DMS153 treated with DMSO at 0.1 percent for 48 hours (cell line): ENCODE results near the gene PLXDC1.

Experiments used
- DNase-seq: peaks from one replicate; lab custom pipeline; 2025; ENCODE audit not compliant: unreplicated experiment; lab: John Stamatoyannopoulos, UW

The PLXDC1 gene

GRCh38 chr17:39098588-39098987 is 52.8 kb downstream of the PLXDC1 start:
- DNase-seq = no peak

GRCh38 chr17:39097537-39097936 is 53.9 kb downstream of the PLXDC1 start:
- no peak for DNase-seq

GRCh38 chr17:39097150-39097519 is 54.3 kb downstream of the PLXDC1 start:
- no peak for DNase-seq

GRCh38 chr17:39096508-39097149 is 54.8 kb downstream of the PLXDC1 start:
- DNase-seq = no peak

- no peak for DNase-seq
Observed at GRCh38 chr17:39095309-39095686, 56.1 kb downstream of the PLXDC1 start.

GRCh38 chr17:39094607-39095308 is 56.7 kb downstream of the PLXDC1 start:
- DNase-seq = no peak

GRCh38 chr17:39092692-39093230 is 58.7 kb downstream of the PLXDC1 start:
- no peak for DNase-seq

GRCh38 chr17:39090908-39091665 is 60.4 kb downstream of the PLXDC1 start:
- no peak for DNase-seq

- DNase-seq = no peak
Observed at GRCh38 chr17:39090400-39090799, 61.0 kb downstream of the PLXDC1 start.

GRCh38 chr17:39084558-39084957 is 66.9 kb downstream of the PLXDC1 start:
- no peak for DNase-seq

GRCh38 chr17:39083270-39083669 is 68.2 kb downstream of the PLXDC1 start:
- no peak for DNase-seq

- no peak for DNase-seq
Observed at GRCh38 chr17:39082482-39082881, 69.0 kb downstream of the PLXDC1 start.

- no peak for DNase-seq
Observed at GRCh38 chr17:39081851-39082250, 69.6 kb downstream of the PLXDC1 start.

- DNase-seq = no peak
Observed at GRCh38 chr17:39080421-39081078, 70.9 kb downstream of the PLXDC1 start.

- no peak for DNase-seq
Observed at GRCh38 chr17:39079836-39080235, 71.6 kb downstream of the PLXDC1 start.

GRCh38 chr17:39077866-39078265 is 73.6 kb downstream of the PLXDC1 start:
- DNase-seq = no peak

GRCh38 chr17:39077252-39077651 is 74.2 kb downstream of the PLXDC1 start:
- DNase-seq = no peak

GRCh38 chr17:39074676-39075075 is 76.8 kb downstream of the PLXDC1 start:
- DNase-seq = no peak

GRCh38 chr17:39073916-39074315 is 77.5 kb downstream of the PLXDC1 start:
- DNase-seq = no peak

- DNase-seq = no peak
Observed at GRCh38 chr17:39073353-39073752, 78.1 kb downstream of the PLXDC1 start.

- DNase-seq = no peak
Observed at GRCh38 chr17:39071573-39071972, 79.9 kb downstream of the PLXDC1 start.
